NCI-H2227 (cell line): ENCODE results near the gene WT1.

Source experiments
- DNase-seq: peaks from one replicate; lab custom pipeline; 2025; ENCODE audit not compliant: unreplicated experiment; lab: John Stamatoyannopoulos, UW

The WT1 gene

GRCh38 chr11:32425761-32426160 lies 9.6 kb downstream of the WT1 start:
- no peak for DNase-seq

- DNase-seq = no peak
Observed at GRCh38 chr11:32422545-32422944, 12.8 kb downstream of the WT1 start.

GRCh38 chr11:32421992-32422391 lies 13.3 kb downstream of the WT1 start:
- DNase-seq = no peak

- DNase-seq = no peak
Observed at GRCh38 chr11:32420937-32421901, 14.1 kb downstream of the WT1 start.

GRCh38 chr11:32420139-32420538 lies 15.2 kb downstream of the WT1 start:
- DNase-seq = no peak

GRCh38 chr11:32418836-32419235 lies 16.5 kb downstream of the WT1 start:
- no peak for DNase-seq

- DNase-seq = no peak
Observed at GRCh38 chr11:32417806-32418205, 17.5 kb downstream of the WT1 start.

GRCh38 chr11:32416301-32416700 lies 19.0 kb downstream of the WT1 start:
- DNase-seq = no peak

GRCh38 chr11:32414925-32415324 lies 20.4 kb downstream of the WT1 start:
- DNase-seq = no peak

GRCh38 chr11:32411942-32412615 lies 23.3 kb downstream of the WT1 start:
- no peak for DNase-seq

- DNase-seq = no peak
Observed at GRCh38 chr11:32405592-32405991, 29.7 kb downstream of the WT1 start.

GRCh38 chr11:32402836-32403235 lies 32.5 kb downstream of the WT1 start:
- DNase-seq = no peak

GRCh38 chr11:32400670-32401369 lies 34.5 kb downstream of the WT1 start:
- DNase-seq = no peak

GRCh38 chr11:32400196-32400595 lies 35.1 kb downstream of the WT1 start:
- no peak for DNase-seq

GRCh38 chr11:32396991-32397390 lies 38.3 kb downstream of the WT1 start:
- no peak for DNase-seq

- DNase-seq = no peak
Observed at GRCh38 chr11:32396331-32396730, 39.0 kb downstream of the WT1 start.

- no peak for DNase-seq
Observed at GRCh38 chr11:32395127-32395526, 40.2 kb downstream of the WT1 start.

- DNase-seq = no peak
Observed at GRCh38 chr11:32392840-32393239, 42.5 kb downstream of the WT1 start.

GRCh38 chr11:32391956-32392553 lies 43.3 kb downstream of the WT1 start:
- DNase-seq = no peak

- no peak for DNase-seq
Observed at GRCh38 chr11:32391479-32391878, 43.9 kb downstream of the WT1 start.

GRCh38 chr11:32390712-32391111 lies 44.6 kb downstream of the WT1 start:
- no peak for DNase-seq
